PC-9 (cell line): ENCODE data around the gene PLCB3.

ENCODE experiments used
- EZH2 ChIP-seq: fragments of 200-600 bp; sonication (generic); IDR thresholded peaks from 2 replicates; pipeline ENCODE4 v1.8.0; 2017; ENCODE audit warnings: antibody characterized with exemption, low read depth
- TF ChIP-seq, protein P1 (sequence below): fragments of 200-600 bp; sonication (generic); conservative IDR thresholded peaks from 2 replicates; pipeline ENCODE4 v1.6.1; 2017; ENCODE audit warnings: mixed run types, antibody characterized with exemption, mild to moderate bottlenecking, moderate library complexity

DNA sequence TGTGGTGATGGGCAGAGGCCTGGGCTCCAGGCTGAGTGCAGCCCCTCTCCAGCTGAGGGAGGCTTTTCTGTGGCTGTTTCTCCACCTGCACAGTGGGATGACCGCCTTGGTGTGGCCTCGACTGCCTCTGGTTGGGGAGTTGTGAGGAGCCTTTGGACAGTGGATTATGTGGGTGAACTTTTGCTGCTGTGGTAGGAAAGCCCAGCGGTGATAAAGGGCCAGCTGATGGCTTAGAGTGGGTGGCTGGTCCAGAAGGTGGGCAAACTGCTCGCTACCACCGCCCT lies 52.6 kb downstream of the PLCB3 start:
- TF ChIP-seq, protein P1, sequence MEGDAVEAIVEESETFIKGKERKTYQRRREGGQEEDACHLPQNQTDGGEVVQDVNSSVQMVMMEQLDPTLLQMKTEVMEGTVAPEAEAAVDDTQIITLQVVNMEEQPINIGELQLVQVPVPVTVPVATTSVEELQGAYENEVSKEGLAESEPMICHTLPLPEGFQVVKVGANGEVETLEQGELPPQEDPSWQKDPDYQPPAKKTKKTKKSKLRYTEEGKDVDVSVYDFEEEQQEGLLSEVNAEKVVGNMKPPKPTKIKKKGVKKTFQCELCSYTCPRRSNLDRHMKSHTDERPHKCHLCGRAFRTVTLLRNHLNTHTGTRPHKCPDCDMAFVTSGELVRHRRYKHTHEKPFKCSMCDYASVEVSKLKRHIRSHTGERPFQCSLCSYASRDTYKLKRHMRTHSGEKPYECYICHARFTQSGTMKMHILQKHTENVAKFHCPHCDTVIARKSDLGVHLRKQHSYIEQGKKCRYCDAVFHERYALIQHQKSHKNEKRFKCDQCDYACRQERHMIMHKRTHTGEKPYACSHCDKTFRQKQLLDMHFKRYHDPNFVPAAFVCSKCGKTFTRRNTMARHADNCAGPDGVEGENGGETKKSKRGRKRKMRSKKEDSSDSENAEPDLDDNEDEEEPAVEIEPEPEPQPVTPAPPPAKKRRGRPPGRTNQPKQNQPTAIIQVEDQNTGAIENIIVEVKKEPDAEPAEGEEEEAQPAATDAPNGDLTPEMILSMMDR, result no peak
- TF ChIP-seq EZH2, result no peak
